Panc1 (cell line): ENCODE measurements around the gene MAP4K4.

ENCODE experiments used
- CTCF ChIP-seq: fragments of 450-650 bp; IDR thresholded peaks from 2 replicates; pipeline ENCODE4 v1.5.1; 2017; ENCODE audit warnings: mild to moderate bottlenecking
- POLR2AphosphoS5 ChIP-seq: IDR thresholded peaks from 2 replicates; pipeline ENCODE4 v1.6.1; 2012; ENCODE audit warnings: mild to moderate bottlenecking, low read depth, low read length, moderate library complexity
- REST ChIP-seq, 2 experiments: IDR thresholded peaks; 2 replicates each; pipeline ENCODE4 v1.6.1; 2011 to 2012; ENCODE audit warnings: low read depth in 2 of 2, control low read depth in 1 of 2, low read length in 1 of 2, mild to moderate bottlenecking in 1 of 2, moderate library complexity in 1 of 2; ENCODE audit not compliant: insufficient read depth in 1 of 2
- SIN3A ChIP-seq: IDR thresholded peaks from 2 replicates; pipeline ENCODE4 v1.6.1; 2012; ENCODE audit warnings: low read depth, mild to moderate bottlenecking, low read length, moderate library complexity, borderline replicate concordance; ENCODE audit not compliant: insufficient read depth
- TCF7L2 ChIP-seq: IDR thresholded peaks from 2 replicates; pipeline ENCODE4 v1.6.1; 2011; ENCODE audit warnings: mild to moderate bottlenecking, low read depth, low read length, inconsistent platforms

GRCh38 chr2:101718993-101719571 is 21.6 kb downstream of the MAP4K4 start:
- TF ChIP-seq CTCF (no peak), SIN3A (no peak), POLR2AphosphoS5 (no peak), TCF7L2 (no peak), REST (IDR thresholded peaks at IDR 0.05; ENCODE audit: insufficient read depth in 1 of 2, low read depth in 2 of 2, low read length in 1 of 2) (no peak)
